HL-60 (cell line): ENCODE data around the gene IQCH.
A peak's percentile ranks its signal among the peaks of the same experiment; 100 is the strongest.

Experiments used
- DNase-seq, 2 experiments: peaks; one replicate each; pipeline ENCODE4 v3.0.0-alpha.2; 2010 to 2020; ENCODE audit warnings: low read depth in 1 of 2, low spot score in 1 of 2
- H3K27ac ChIP-seq: fragments of 250-450 bp; sonication (Bioruptor Pico); replicated peaks from 2 replicates; pipeline ENCODE4 v1.5.1; 2020; ENCODE audit warnings: mild to moderate bottlenecking, moderate library complexity
- H3K27me3 ChIP-seq: fragments of 250-450 bp; sonication (Bioruptor Pico); 2 replicates; pipeline ENCODE4 v1.5.1; 2021; ENCODE audit warnings: mild to moderate bottlenecking, moderate library complexity; ENCODE audit not compliant: insufficient read depth, poor library complexity, severe bottlenecking
- H3K4me3 ChIP-seq: replicated peaks from 2 replicates; pipeline ENCODE4 v1.5.1; 2011; ENCODE audit warnings: mild to moderate bottlenecking, control low read depth, low read length; ENCODE audit not compliant: insufficient read depth
- GABPA ChIP-seq: IDR thresholded peaks from 2 replicates; pipeline ENCODE4 v1.6.1; 2012; ENCODE audit warnings: low read depth
- POLR2AphosphoS5 ChIP-seq: IDR thresholded peaks from 2 replicates; pipeline ENCODE4 v1.6.1; 2012; ENCODE audit warnings: low read depth
- SPI1 ChIP-seq: IDR thresholded peaks from 2 replicates; pipeline ENCODE4 v1.6.1; 2012; ENCODE audit warnings: low read depth, mild to moderate bottlenecking, borderline replicate concordance
- TF ChIP-seq, protein P1 (sequence below): IDR thresholded peaks from one replicate; pipeline ENCODE4 v1.5.1; 2011; ENCODE audit warnings: low read length, control low read depth, inconsistent platforms; ENCODE audit not compliant: insufficient read depth
- TF ChIP-seq, protein P2 (sequence below): IDR thresholded peaks from 2 replicates; pipeline ENCODE4 v1.6.1; 2012; ENCODE audit warnings: low read depth; ENCODE audit not compliant: insufficient replicate concordance

IQCH gene

DNA sequence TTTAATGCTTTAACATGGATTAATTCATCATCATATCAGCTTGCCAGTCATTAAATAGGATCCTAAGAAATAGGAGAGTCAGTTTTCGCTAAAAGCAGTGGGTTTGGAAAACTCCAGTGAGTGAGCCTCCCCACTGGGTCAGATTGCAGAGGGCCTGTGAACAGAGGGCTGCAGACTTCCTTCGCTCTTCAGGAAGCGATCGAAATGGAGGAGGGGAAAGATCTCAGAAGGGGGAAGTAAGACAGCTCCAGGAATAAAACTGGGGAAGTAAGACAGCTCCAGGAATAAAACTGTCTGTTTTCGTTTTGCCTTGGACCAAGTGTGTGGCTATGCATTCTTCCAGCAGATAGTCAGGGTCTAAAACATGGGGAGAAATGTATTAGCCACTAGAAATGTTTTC is 141.5 kb downstream of the IQCH start:
- Histone ChIP-seq H3K27ac (no peak overlapping the region), H3K4me3 (no peak overlapping the region), H3K27me3 (no peaks in the 10 kb centered on the region)
- TF ChIP-seq, protein P1, sequence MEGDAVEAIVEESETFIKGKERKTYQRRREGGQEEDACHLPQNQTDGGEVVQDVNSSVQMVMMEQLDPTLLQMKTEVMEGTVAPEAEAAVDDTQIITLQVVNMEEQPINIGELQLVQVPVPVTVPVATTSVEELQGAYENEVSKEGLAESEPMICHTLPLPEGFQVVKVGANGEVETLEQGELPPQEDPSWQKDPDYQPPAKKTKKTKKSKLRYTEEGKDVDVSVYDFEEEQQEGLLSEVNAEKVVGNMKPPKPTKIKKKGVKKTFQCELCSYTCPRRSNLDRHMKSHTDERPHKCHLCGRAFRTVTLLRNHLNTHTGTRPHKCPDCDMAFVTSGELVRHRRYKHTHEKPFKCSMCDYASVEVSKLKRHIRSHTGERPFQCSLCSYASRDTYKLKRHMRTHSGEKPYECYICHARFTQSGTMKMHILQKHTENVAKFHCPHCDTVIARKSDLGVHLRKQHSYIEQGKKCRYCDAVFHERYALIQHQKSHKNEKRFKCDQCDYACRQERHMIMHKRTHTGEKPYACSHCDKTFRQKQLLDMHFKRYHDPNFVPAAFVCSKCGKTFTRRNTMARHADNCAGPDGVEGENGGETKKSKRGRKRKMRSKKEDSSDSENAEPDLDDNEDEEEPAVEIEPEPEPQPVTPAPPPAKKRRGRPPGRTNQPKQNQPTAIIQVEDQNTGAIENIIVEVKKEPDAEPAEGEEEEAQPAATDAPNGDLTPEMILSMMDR, result no peak
- TF ChIP-seq, protein P2, sequence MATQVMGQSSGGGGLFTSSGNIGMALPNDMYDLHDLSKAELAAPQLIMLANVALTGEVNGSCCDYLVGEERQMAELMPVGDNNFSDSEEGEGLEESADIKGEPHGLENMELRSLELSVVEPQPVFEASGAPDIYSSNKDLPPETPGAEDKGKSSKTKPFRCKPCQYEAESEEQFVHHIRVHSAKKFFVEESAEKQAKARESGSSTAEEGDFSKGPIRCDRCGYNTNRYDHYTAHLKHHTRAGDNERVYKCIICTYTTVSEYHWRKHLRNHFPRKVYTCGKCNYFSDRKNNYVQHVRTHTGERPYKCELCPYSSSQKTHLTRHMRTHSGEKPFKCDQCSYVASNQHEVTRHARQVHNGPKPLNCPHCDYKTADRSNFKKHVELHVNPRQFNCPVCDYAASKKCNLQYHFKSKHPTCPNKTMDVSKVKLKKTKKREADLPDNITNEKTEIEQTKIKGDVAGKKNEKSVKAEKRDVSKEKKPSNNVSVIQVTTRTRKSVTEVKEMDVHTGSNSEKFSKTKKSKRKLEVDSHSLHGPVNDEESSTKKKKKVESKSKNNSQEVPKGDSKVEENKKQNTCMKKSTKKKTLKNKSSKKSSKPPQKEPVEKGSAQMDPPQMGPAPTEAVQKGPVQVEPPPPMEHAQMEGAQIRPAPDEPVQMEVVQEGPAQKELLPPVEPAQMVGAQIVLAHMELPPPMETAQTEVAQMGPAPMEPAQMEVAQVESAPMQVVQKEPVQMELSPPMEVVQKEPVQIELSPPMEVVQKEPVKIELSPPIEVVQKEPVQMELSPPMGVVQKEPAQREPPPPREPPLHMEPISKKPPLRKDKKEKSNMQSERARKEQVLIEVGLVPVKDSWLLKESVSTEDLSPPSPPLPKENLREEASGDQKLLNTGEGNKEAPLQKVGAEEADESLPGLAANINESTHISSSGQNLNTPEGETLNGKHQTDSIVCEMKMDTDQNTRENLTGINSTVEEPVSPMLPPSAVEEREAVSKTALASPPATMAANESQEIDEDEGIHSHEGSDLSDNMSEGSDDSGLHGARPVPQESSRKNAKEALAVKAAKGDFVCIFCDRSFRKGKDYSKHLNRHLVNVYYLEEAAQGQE, result no peak
- TF ChIP-seq GABPA (no peak), POLR2AphosphoS5 (no peak), SPI1 (no peak)
- peak; percentile 25 for DNase-seq

DNA sequence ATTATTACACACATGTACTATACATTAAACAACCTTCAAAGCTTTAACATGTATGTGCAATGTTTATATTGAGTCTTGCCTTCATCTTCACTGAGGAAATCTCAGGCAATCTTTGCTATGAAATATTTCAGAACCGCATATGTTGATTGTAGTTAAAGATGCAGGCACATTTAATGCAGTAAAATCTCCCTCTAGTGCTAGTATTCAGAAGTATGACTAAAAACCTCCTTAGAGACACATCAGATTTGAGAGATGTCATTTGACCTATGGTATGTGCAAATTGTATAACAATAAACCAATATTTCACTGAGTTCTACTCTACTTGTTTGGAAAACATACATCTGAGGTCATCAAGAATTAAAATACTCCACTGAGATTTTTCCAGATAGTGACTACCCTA is 142.6 kb downstream of the IQCH start:
- Histone ChIP-seq H3K27me3 (no peaks in the 10 kb centered on the region), H3K4me3 (no peak overlapping the region), H3K27ac (no peak overlapping the region)
- DNase-seq, result no peak
- no peak for TF ChIP-seq GABPA
- no peak for TF ChIP-seq SPI1
- TF ChIP-seq, protein P2, result no peak
- no peak for TF ChIP-seq POLR2AphosphoS5
- TF ChIP-seq, protein P1, result no peak

DNA sequence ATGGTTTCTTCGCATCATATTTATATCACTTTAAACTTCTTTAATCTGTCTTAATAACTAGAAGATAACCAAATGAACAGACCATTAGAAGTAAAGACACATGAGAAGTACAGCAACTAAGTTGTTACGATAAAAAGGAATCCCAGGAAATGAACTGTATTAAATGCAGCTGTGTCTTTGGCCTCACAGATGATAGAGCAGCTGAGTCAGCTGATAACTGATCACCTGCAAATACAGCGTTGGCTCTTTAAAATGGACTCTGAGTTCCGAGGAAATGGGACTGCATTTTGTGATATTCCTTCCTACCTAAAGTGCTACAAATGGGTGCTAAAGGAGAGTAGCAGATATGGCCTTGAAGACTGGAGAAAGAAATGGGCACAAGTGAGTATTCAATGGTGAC is 145.3 kb downstream of the IQCH start:
- H3K27ac ChIP-seq, result no peak overlapping the region
- TF ChIP-seq SPI1, result no peak
- no peak for TF ChIP-seq GABPA
- no peak for TF ChIP-seq POLR2AphosphoS5
- TF ChIP-seq, protein P2, result no peak
- TF ChIP-seq, protein P1, result no peak
- H3K27me3 ChIP-seq, result no peaks in the 10 kb centered on the region
- no peak overlapping the region for H3K4me3 ChIP-seq
- no peak for DNase-seq
